Endothelial cell (in vitro differentiated cells): Measurements from ENCODE around the gene MARK2. TPM values are rescaled to one million over a fixed set of nuclear protein-coding genes. Genes with fewer than 3 reads are reported as not detected.

Experiments used
- DNase-seq: peaks from one replicate; pipeline ENCODE4 v3.0.0; 2021; ENCODE audit warnings: low spot score
- H3K27ac Mint-ChIP-seq: one replicate; pipeline ENCODE4 v1.8.0; 2021; ENCODE audit warnings: mixed read lengths, inconsistent platforms; ENCODE audit not compliant: unreplicated experiment
- H3K27me3 Mint-ChIP-seq: one replicate; pipeline ENCODE4 v1.8.0; 2021; ENCODE audit warnings: mild to moderate bottlenecking, moderate library complexity, mixed read lengths, inconsistent platforms; ENCODE audit not compliant: unreplicated experiment
- H3K36me3 Mint-ChIP-seq: one replicate; pipeline ENCODE4 v1.8.0; 2021; ENCODE audit warnings: mild to moderate bottlenecking, low read depth, mixed read lengths, inconsistent platforms; ENCODE audit not compliant: unreplicated experiment
- H3K4me1 Mint-ChIP-seq: one replicate; pipeline ENCODE4 v1.8.0; 2021; ENCODE audit warnings: mild to moderate bottlenecking, mixed read lengths, inconsistent platforms; ENCODE audit not compliant: unreplicated experiment
- H3K4me3 Mint-ChIP-seq: one replicate; pipeline ENCODE4 v1.8.0; 2021; ENCODE audit warnings: mild to moderate bottlenecking, mixed read lengths, inconsistent platforms; ENCODE audit not compliant: unreplicated experiment
- H3K9me3 Mint-ChIP-seq: one replicate; pipeline ENCODE4 v1.8.0; 2021; ENCODE audit warnings: mixed read lengths, inconsistent platforms; ENCODE audit not compliant: unreplicated experiment
- total RNA-seq: library from RNA; stranded (reverse); fragmentation: NEBNext Ultra II Directional; extraction: Animal tissue kit (Norgen Biotek cat#: 25700); gene quantifications from one replicate; pipeline ENCODE4 v1.2.1, GENCODE V29; 2021; ENCODE audit not compliant: unreplicated experiment
- TF ChIP-seq, protein P1 (sequence below): fragments of 200-600 bp; sonication (generic); IDR thresholded peaks from one replicate; pipeline ENCODE4 v1.5.0; 2021; ENCODE audit warnings: antibody characterized with exemption; ENCODE audit not compliant: unreplicated experiment

The MARK2 gene
- total RNA-seq, 1 donor from 2014 or later = 42.6 TPM

- TF ChIP-seq, protein P1, sequence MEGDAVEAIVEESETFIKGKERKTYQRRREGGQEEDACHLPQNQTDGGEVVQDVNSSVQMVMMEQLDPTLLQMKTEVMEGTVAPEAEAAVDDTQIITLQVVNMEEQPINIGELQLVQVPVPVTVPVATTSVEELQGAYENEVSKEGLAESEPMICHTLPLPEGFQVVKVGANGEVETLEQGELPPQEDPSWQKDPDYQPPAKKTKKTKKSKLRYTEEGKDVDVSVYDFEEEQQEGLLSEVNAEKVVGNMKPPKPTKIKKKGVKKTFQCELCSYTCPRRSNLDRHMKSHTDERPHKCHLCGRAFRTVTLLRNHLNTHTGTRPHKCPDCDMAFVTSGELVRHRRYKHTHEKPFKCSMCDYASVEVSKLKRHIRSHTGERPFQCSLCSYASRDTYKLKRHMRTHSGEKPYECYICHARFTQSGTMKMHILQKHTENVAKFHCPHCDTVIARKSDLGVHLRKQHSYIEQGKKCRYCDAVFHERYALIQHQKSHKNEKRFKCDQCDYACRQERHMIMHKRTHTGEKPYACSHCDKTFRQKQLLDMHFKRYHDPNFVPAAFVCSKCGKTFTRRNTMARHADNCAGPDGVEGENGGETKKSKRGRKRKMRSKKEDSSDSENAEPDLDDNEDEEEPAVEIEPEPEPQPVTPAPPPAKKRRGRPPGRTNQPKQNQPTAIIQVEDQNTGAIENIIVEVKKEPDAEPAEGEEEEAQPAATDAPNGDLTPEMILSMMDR = no peak
- H3K27me3 Mint-ChIP-seq = peaks cover 7% of the 10 kb centered on the region
- H3K36me3 Mint-ChIP-seq = peaks cover 5% of the 10 kb centered on the region
- H3K4me3 Mint-ChIP-seq = peak overlapping the region; percentile 69
- H3K4me1 Mint-ChIP-seq = peaks cover 7% of the 10 kb centered on the region
- no peaks in the 10 kb centered on the region for H3K9me3 Mint-ChIP-seq
- H3K27ac Mint-ChIP-seq = no peak overlapping the region
- DNase-seq = peak; percentile 34
Measured at GRCh38 chr11:63917692-63918506, 79.0 kb downstream of the MARK2 start.

- TF ChIP-seq, protein P1 = no peak
- peaks cover 9% of the 10 kb centered on the region for H3K27me3 Mint-ChIP-seq
- peaks cover 7% of the 10 kb centered on the region for H3K4me1 Mint-ChIP-seq
- H3K4me3 Mint-ChIP-seq = peak overlapping the region; percentile 65
- peaks cover 5% of the 10 kb centered on the region for H3K36me3 Mint-ChIP-seq
- DNase-seq = no peak
- H3K27ac Mint-ChIP-seq = no peak overlapping the region
- H3K9me3 Mint-ChIP-seq = no peaks in the 10 kb centered on the region
Measured at GRCh38 chr11:63918507-63919191, 79.7 kb downstream of the MARK2 start.

- Mint-ChIP-seq H3K27me3 (peaks cover 9% of the 10 kb centered on the region), H3K4me1 (peaks cover 7% of the 10 kb centered on the region), H3K9me3 (no peaks in the 10 kb centered on the region), H3K27ac (no peak overlapping the region), H3K36me3 (peaks cover 5% of the 10 kb centered on the region), H3K4me3 (no peak overlapping the region)
- no peak for DNase-seq
- TF ChIP-seq, protein P1 = no peak
Measured at GRCh38 chr11:63919267-63920125, 80.6 kb downstream of the MARK2 start.

DNA sequence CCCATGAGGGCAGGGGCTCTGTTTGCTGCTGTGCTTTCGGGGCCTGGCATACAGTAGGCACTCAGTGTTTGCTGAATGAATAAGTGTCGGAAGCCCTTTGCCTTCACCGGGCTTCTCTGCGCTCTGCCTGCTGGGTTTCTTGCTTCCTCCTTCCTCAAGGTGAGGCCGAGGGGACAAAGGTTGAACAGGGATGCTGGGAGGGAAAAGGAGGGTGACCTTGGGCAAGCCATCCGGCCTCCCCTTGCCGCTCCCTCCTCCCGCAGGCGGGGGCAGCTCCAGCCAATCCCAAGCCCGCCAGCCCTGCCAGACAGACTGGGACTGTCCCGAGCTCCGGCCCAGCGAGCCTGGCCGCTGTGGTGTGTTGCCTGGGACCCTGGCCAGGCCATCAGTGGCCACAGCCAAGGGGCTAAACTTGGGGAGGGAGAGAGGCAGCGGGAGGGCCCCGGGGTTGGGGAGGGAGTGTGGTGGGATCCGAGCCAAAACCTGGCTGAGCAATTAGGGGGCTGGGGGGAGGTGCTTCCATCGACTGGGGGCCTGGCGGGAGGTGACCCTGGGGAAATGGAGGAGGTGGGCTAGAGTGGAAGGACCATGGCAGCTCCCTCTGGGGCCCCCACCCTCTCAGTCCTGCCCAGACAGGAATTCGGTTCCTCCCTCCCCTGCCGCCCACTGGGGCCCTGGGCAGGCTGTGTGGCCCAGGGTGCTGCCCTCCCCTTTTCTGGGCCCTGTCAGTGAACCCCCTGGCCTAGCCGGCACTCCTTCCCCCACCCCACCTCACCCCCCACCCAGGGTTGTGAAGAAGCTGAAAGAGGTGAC, 81.4 kb downstream of the MARK2 start:
- Mint-ChIP-seq H3K4me3 (no peak overlapping the region), H3K27ac (no peak overlapping the region), H3K36me3 (peaks cover 5% of the 10 kb centered on the region), H3K4me1 (peaks cover 7% of the 10 kb centered on the region), H3K9me3 (no peaks in the 10 kb centered on the region), H3K27me3 (peaks cover 7% of the 10 kb centered on the region)
- TF ChIP-seq, protein P1 = no peak
- DNase-seq = peak; percentile 30
